GM12801 (cell line): Measurements from ENCODE around the gene HEPN1.

ENCODE experiments used
- TF ChIP-seq, protein P1 (sequence below): IDR thresholded peaks from one replicate; pipeline ENCODE4 v1.5.1; 2011; ENCODE audit warnings: control low read depth; ENCODE audit not compliant: insufficient read length; ENCODE audit errors: extremely low read depth

HEPN1 gene

DNA sequence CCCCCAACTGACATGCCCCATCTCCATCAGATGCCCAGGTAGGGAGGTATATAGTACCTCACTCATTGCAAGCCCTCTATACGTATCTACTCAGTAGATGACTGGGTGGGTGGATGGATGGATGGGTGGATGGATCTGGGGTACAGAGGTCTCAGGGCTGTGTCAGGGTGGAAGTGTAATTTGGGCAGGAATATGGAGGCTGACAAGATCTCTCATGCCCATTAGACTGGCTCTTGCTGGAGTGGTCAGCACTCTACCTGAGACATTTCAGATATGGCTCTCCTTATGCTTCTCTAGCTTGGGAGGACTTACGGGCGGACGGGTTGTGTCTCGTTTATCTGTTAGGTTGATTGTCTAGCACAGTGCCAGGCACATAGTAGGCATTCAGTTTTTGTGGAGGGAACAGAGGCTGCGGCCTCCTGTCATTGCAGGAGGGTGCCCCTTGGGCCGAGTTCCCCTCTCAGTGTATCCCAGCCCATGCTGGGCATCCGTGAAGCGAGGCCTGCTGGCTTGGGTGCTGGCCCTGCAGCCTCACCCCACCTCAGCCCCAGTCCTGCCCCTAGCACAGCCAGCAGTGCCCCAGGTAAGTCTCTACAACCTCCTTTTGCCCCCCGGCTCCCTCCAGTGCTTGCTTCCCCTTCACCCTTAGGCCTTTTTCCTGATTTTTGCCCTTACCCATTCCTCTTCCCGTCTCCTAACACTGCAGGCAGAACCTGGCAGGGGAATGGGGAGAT is 40.1 kb upstream of the HEPN1 start:
- TF ChIP-seq, protein P1, sequence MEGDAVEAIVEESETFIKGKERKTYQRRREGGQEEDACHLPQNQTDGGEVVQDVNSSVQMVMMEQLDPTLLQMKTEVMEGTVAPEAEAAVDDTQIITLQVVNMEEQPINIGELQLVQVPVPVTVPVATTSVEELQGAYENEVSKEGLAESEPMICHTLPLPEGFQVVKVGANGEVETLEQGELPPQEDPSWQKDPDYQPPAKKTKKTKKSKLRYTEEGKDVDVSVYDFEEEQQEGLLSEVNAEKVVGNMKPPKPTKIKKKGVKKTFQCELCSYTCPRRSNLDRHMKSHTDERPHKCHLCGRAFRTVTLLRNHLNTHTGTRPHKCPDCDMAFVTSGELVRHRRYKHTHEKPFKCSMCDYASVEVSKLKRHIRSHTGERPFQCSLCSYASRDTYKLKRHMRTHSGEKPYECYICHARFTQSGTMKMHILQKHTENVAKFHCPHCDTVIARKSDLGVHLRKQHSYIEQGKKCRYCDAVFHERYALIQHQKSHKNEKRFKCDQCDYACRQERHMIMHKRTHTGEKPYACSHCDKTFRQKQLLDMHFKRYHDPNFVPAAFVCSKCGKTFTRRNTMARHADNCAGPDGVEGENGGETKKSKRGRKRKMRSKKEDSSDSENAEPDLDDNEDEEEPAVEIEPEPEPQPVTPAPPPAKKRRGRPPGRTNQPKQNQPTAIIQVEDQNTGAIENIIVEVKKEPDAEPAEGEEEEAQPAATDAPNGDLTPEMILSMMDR: no peak

DNA sequence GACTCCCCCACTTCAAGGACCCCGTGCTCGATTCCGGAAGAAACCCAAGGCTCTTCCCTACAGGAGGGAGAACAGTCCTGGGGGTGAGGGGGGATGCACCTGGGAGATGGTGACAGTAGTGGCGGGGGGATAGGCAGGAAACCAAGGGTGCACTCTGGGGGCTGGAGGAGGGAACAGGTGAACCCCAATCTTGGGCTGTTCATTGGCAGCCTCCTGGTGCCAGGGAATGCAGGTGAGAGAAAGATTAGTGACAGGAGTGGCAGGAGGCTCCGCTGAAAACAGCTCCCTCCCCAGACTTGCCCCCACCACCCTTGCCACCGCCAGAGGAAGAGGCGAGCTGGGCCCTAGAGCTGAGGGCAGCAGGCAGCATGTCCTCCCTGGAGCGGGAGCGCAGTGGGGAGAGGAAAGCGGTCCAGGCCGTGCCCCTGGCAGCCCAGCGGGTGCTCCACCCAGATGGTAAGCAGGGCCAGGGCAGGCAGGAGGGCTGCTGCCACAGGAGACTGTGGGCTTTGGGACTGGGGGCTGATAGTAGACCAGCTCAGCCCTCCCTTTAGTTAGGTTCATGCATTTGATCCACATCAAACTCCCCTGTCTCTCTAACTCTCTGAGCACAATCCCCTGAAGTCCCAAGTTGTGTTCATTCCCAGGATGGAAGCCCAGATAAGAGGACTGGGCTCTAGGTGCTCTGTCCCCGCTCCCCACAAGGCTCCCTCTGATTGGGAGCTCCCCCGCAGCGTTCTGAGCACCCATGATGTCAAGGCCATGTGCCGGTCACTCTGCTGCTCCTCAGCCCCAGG is 39.4 kb upstream of the HEPN1 start:
- TF ChIP-seq, protein P1: no peak

DNA sequence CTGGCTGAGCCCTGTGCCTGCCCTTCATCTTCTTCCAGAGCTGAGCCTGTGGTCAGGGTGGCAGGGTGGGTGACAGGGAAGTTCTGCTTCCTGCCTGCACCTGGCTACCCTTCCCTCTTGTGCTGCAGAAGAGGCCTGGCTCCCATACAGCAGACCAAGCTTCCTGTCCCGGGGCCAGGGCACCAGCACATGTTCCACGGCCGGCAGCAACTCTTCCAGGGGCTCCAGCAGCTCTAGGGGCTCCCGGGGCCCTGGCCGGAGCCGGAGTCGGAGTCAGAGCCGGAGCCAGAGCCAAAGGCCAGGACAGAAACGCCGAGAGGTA is 38.8 kb upstream of the HEPN1 start:
- TF ChIP-seq, protein P1: no peak

DNA sequence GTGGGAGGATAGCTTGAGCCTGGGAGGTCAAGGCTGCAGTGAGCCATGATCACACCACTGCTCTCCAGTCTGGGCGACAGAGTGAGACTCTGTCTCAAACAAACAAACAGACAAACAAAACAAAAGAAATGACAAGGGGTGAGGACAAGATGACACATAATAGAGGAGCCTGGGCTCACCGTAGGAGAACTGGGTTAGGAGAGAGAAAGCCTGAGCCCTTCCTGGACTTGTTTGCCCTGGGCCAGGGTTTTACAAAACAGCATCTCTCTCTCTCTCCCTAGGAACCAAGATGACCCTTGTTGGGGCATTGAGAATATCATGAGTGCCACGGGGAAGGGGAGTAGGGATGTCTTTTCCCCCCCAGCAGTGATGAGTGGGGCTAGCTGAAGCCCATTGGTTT is 38.1 kb upstream of the HEPN1 start:
- TF ChIP-seq, protein P1: no peak

DNA sequence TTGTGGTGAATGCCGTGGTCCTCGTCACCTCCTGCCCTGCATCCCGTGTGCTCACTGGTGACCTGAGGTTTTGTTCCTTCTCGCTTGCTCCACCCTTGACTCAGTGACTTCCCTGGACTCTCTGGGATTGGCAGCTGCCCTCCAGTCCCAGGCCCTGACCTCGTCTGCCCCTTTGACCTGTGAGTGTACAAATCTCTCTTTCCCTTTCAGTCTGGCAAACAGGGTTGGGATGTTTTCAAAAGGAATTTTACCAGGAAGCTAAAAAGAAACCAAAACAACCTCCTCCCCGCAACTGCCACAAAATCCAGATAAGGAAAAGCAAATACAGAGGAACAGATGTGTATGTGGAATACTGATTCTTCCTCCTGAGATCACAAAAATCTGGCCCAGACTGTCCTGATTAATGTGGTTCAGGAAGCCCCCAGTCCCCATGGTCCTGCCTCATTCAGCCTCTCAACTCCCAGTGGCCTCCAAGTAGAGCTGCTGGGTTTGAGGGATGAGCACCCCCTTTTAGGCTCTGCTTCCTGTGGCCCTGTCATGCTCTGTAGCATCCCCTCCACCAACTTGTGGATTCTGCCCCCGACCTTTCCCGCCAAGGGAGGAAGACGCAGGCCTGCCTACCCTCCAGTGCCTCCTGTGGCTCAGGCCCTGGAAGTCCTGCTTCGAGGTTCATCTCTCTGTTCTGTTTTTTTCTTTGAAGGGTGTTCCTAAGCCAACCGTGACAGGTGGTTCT is 36.5 kb upstream of the HEPN1 start:
- TF ChIP-seq, protein P1: no peak

DNA sequence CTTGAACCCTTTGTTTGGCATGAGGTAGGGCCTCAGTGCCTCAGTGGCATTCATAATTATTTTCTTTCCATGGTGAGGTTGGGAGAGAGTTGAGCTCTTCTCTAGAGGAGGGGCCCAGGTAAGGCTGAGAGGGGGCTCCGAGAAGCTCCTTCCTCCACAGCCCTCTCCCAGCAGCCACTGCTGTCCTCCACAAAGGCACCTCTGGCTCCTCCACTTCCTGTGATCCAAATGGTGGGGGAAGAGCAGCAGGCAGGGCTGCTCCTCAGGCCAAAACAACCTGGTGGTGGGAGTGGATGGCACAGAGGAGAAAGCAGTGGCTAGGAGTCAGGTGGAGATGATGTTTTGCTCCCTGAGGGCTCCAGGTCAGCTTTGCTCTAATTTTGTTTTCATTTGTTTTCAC is 34.7 kb upstream of the HEPN1 start:
- TF ChIP-seq, protein P1: no peak

DNA sequence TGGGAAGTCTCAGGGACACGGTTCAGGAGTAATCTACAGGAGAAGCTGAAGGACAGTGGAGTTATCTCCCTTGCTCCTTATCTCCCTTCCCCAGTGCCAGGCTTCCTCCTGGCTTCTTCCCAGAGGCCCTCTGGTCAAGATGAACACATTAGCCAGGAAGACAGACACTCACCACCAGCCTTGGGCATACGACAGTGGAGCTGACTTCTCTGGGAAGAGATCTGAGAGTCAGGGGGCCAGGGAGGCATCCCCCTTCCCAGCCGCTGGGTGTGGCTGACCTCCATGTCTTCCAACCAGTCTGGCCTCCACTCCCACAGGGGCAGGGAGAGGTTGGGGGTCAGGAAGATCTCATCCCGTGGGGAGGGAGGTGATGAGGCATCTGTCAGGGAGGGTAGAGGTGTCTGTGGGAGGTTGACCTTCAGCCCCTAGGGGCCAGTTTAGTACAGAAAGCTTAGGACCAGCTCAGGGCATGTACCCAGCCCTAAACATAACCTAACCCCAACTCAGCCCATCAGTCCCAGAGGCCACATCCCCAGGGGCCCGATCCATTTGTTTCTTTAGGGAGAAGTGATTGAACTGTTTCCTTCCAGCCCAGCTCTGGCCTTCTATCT is 34.1 kb upstream of the HEPN1 start:
- TF ChIP-seq, protein P1: no peak
